C4-2B (cell line): ENCODE measurements around the gene KCNT1.

Source experiments
- ZFX ChIP-seq: fragments of 450-650 bp; IDR thresholded peaks from 2 replicates; pipeline ENCODE4 v1.6.1; 2017
- TF ChIP-seq, protein P1 (sequence below): fragments of 450-650 bp; conservative IDR thresholded peaks from 2 replicates; pipeline ENCODE4 v1.5.1; 2017; ENCODE audit warnings: mild to moderate bottlenecking

DNA sequence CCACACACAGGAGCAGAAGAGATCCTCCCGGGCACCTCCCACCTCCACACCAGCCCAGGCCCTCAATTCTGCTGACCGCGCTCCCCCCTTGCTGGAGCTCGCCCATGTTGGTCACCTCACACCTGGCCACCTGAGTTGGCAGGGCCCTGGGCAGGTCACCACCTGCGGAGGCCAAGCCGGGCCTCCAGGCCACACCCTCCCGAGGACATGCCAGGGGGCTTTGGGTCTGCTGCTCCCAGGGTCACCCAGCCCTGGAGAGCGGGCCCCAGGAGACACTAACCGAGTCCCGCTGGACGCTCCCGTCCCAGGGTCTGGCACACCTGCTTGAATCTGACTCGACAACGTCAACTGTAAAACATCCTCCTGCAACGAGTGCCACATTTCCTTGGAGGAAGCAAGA is 4.8 kb upstream of the KCNT1 start:
- TF ChIP-seq, protein P1, sequence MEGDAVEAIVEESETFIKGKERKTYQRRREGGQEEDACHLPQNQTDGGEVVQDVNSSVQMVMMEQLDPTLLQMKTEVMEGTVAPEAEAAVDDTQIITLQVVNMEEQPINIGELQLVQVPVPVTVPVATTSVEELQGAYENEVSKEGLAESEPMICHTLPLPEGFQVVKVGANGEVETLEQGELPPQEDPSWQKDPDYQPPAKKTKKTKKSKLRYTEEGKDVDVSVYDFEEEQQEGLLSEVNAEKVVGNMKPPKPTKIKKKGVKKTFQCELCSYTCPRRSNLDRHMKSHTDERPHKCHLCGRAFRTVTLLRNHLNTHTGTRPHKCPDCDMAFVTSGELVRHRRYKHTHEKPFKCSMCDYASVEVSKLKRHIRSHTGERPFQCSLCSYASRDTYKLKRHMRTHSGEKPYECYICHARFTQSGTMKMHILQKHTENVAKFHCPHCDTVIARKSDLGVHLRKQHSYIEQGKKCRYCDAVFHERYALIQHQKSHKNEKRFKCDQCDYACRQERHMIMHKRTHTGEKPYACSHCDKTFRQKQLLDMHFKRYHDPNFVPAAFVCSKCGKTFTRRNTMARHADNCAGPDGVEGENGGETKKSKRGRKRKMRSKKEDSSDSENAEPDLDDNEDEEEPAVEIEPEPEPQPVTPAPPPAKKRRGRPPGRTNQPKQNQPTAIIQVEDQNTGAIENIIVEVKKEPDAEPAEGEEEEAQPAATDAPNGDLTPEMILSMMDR, result no peak
- no peak for TF ChIP-seq ZFX
